Spleen (tissue), 7 donors: Measurements from ENCODE around the gene FAM199X.

Experiments used
- POLR2AphosphoS5 ChIP-seq, 3 donors: sonication (generic); formaldehyde crosslinking; IDR thresholded peaks; one replicate each; pipeline ENCODE4 v1.5.1; 2017; ENCODE audit warnings: antibody characterized with exemption in 3 of 3
- TF ChIP-seq, protein P1 (sequence below), 11 experiments: fragments of 200-600 bp in 7 of 11; fragments of 450-650 bp in 4 of 11; sonication (generic) in 4 of 11; IDR thresholded peaks in 8 of 11; conservative IDR thresholded peaks in 3 of 11; 1 replicate in 7 of 11; 2 replicates in 4 of 11; pipeline versions ENCODE4 v1.4.0 to v1.8.0; 2016 to 2021; ENCODE audit warnings: antibody characterized with exemption in 11 of 11, inconsistent platforms in 4 of 11, mild to moderate bottlenecking in 1 of 11
- donor health status: DM: no; HTN: no; CAD: no; lungs with moderate emphysema.
- donor health status: DM: no; HTN: no; CAD: no.
- donor health status: DM: no; HTN: no; CAD: no.

DNA sequence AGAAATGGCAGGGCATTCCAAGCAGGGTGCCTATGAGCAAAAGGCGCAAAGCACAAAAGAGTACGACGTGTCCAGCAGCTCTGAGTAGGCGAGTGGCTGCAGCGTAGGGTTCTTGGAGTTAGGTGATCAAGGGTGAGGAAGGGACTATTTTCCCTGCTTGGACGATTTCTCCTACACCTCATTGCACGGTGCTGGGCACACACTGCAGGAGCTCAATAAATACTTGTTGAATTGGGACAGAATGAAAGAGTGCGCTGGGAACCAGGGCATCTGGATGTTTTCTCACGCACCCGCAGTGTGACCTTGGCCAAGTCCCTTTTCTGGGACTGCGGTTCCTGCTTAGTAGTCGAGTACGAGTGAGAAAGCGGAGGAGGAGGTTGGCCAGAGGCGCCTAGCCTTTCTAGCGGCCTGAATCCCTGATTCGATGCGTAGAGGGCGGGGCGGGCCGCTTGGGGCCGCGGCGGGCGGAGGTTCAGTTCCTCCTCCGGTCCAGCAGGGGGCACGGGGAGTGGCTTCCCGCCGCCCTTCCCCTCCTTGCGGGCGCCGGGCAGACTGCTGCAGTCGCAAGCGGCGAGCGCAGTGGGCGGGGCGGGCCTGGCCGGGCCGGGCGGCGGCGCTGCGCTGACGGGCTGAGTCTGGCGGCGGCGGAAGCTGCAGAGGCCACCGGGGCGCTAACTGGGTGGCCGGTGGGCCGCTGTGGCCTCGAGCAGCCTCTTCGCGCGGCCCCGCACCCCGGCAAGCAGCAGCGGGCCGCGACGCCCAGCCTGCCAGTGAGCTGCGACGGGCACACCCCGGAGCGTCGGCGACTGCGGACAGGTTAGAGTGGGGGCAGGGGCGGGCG, at the start of gene FAM199X:
- TF ChIP-seq, protein P1, sequence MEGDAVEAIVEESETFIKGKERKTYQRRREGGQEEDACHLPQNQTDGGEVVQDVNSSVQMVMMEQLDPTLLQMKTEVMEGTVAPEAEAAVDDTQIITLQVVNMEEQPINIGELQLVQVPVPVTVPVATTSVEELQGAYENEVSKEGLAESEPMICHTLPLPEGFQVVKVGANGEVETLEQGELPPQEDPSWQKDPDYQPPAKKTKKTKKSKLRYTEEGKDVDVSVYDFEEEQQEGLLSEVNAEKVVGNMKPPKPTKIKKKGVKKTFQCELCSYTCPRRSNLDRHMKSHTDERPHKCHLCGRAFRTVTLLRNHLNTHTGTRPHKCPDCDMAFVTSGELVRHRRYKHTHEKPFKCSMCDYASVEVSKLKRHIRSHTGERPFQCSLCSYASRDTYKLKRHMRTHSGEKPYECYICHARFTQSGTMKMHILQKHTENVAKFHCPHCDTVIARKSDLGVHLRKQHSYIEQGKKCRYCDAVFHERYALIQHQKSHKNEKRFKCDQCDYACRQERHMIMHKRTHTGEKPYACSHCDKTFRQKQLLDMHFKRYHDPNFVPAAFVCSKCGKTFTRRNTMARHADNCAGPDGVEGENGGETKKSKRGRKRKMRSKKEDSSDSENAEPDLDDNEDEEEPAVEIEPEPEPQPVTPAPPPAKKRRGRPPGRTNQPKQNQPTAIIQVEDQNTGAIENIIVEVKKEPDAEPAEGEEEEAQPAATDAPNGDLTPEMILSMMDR (IDR thresholded peaks at IDR 0.05 in 8 of 11, conservative IDR thresholded peaks at IDR 0.05 in 3 of 11): peak; percentile 52 to 95 (median 88)
- peak; percentile 58 to 84 (median 83) for TF ChIP-seq POLR2AphosphoS5 (IDR thresholded peaks at IDR 0.05)
